DMS153 treated with DMSO at 0.1 percent for 48 hours (cell line): ENCODE results near the gene GNA15.
"Not testable (repeated sequence)": the region's sequence is repeated elsewhere in the genome, so short reads cannot be mapped to it uniquely, and the experiment has no call there.

Experiments used
- DNase-seq: peaks from one replicate; lab custom pipeline; 2025; ENCODE audit not compliant: unreplicated experiment; lab: John Stamatoyannopoulos, UW

The GNA15 gene

DNA sequence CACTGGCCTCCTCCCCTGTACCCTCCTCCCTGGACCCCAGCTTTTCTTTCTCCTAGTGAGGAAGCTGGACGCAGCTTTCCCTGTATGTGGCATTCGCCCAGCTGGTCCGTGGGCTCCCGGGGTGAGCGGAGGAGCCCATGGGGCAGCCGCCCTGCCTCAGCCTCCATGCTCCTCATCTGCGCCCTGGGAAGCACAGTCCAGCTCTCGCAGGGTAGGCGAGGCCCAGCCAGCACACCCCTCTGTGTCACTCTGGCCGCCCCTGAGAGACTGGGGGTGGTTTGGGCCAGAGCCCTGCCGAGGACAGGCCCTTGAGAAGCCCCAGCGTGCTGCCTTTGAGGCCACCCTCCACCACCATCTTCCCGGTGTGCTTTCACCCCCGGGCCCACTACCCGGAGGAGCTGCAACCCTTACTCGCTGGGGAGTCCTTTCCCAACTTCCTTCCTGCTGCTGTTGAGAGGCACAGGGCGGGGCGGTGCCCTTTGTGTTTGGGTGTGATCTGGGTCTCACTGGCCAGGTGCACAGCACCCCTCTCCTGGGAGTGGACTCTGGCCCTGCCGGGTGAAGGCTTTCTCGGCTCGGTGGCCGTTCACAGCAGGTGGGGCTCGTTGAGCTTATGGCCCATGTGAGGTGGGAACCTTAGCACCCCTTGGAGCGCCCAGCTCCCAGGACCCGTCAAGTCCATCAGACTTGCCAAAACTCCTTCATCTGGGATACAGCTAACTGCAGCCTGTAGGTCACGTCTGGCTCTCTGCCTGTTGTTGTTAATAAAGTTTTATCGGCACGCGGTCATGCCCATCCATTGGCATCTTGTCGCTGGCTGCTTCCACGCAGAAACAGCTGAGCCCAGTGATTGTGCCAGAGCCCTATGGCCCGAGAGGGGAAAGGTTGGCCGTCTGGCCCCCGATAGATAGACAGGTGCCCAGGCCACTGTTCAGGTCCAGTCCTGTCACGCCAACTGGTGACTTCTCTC lies 53.1 kb downstream of the GNA15 start:
- no peak for DNase-seq

GRCh38 chr19:3189702-3190469 lies 54.1 kb downstream of the GNA15 start:
- no peak for DNase-seq

GRCh38 chr19:3190470-3190770 lies 54.6 kb downstream of the GNA15 start:
- DNase-seq = no peak

DNA sequence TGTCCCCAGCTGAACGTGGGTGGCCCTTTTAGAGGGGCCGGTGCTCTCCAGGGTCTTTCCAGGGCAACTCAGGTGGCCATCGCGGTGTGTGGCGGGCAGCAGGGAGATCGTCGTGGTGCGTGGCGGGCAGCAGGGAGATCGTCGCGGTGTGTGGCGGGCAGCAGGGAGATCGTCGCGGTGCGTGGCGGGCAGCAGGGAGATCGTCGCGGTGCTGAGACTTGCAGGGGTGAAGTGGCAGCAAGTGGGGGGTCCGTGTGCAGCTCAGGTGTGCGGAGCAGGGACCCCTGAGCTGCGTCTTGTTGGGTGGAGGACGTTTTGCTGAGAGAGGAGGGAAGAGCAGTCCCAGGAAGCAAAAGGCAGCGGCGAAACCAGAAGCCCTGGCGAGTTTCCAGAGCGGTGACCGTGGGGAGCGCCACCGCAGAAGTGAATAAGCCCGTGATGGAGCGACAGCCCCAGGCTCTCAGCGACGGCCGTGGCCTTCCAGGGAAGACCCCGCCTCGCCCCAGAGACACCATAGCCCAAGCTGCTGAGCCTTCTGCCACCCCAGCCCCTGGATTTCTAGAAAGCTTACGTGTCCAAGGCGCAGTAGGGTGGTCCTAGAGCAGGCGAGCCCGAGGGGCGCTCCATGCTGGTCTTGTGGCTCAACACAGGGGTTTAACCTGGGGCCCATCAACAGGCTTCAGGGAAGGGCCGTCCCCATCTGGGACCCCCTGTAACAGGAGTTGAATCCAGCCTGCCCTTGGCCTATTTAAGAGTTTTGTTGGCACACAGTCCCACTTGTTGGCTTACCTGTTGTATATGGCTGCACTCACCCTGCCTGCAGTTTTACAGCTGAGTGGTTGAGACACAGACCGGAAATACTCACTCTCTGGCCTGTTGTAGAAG lies 55.3 kb downstream of the GNA15 start:
- no peak for DNase-seq

GRCh38 chr19:3191806-3192104 lies 55.9 kb downstream of the GNA15 start:
- not testable (repeated sequence) for DNase-seq

DNA sequence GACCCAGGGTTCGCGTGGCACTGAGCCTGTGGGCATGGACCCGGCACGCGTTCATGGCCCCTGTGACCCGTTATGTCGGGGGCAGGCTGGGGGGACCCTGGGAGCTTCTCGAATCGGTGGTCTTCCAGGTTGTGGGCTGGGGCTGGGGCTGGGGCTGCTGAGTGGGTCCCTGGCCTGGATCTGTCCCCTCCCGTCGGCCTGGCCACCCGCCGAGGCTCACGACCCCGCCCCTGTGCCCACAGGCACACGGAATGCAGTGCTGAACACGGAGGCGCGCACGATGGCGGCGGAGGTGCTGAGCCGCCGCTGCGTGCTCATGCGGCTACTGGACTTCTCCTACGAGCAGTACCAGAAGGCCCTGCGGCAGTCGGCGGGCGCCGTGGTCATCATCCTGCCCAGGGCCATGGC lies 56.4 kb downstream of the GNA15 start:
- DNase-seq = no peak

DNA sequence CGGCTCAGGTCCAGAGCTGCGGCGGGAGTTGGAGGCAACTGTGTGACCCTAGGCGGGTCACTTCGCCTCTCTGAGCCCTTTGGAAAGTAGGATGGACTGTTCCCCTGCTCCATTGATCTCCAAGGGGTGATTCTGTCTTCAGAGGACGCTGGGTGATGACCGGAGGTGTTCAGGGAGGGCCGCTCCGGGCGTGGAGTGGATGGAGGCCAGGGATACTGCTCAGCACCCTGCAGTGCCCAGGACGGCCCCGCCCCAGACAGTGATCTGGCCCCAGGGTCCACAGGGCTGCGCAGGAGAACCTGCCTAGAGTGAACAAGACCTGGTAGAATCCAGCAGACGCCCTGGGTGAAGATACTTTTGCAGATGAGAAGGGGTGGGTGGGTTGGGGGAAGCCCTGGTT lies 56.9 kb downstream of the GNA15 start:
- DNase-seq = no peak

- DNase-seq = no peak
Observed at GRCh38 chr19:3193256-3194105, 57.6 kb downstream of the GNA15 start.

- no peak for DNase-seq
Observed at GRCh38 chr19:3194106-3195087, 58.6 kb downstream of the GNA15 start.

GRCh38 chr19:3196064-3196932 lies 60.5 kb downstream of the GNA15 start:
- no peak for DNase-seq

- DNase-seq = no peak
Observed at GRCh38 chr19:3196933-3197205, 61.0 kb downstream of the GNA15 start.

DNA sequence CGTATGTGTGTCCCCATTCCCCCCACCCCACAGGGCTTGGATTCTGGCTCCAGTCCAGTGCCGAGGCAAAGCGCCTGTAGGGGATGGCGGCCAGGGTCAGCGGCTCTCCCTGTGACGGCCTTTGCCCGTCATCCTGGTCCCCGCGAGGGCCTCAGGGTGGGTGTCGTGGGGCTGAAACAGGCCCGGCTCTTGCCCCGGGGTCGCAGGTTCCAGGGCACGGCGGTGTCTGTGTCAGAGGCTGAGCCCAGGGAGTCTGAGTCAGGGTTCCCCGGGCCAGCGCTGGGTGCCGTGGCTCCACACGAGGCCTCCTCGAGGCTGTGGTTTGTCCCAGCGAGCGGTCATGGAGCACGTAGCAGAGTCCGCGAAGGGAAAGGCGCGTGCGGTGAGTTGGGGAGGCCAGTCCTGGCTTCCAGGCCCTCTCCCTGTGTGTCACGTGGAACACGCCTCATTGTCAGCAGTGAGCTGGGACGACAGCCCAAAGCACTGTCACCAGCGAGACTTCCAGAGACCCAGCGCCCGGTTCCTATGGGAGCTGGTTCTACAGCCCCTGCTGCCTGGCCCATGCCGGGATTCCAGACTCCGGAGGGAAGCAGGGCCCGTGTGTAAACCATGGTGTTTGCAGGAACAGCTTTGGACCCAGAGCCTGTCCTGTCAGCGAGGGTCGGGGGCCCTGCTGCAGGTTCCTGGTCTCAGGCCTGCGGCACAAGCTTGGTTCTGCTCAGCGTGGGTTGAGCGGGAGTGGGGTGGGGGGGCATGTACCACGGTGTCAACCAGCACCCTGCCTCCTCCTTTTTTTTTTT lies 63.3 kb downstream of the GNA15 start:
- no peak for DNase-seq

- DNase-seq = no peak
Observed at GRCh38 chr19:3201072-3201700, 65.4 kb downstream of the GNA15 start.

DNA sequence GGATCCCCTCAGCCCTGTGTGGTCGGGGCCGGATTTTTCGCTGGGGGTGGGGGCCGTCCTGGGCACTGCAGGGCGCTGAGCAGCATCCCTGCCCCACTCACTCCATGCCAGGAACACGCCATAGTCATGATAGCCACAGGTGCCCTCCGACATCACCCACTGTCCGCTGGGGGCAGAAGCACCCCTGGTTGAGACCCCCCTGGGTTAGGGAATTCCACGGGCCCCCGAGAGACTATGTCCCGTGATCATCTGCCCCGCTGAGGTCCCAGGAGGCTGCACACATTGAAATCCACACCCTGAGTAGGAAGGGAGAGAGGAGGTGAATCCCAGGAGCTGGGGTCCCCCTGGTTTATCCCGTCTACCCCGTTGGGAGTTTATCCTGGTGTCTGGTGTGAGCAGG lies 66.1 kb downstream of the GNA15 start:
- DNase-seq = no peak

- DNase-seq = no peak
Observed at GRCh38 chr19:3202346-3202745, 66.5 kb downstream of the GNA15 start.

- DNase-seq = not testable (repeated sequence)
Observed at GRCh38 chr19:3202895-3203294, 67.1 kb downstream of the GNA15 start.
